SHP77 treated with DMSO at 0.1 percent for 48 hours (cell line): Measurements from ENCODE around the gene UGGT2.
"Not testable (repeated sequence)": the region's sequence is repeated elsewhere in the genome, so short reads cannot be mapped to it uniquely, and the experiment has no call there.

Experiments used
- DNase-seq: peaks from one replicate; lab custom pipeline; 2025; lab: John Stamatoyannopoulos, UW

The UGGT2 gene

DNA sequence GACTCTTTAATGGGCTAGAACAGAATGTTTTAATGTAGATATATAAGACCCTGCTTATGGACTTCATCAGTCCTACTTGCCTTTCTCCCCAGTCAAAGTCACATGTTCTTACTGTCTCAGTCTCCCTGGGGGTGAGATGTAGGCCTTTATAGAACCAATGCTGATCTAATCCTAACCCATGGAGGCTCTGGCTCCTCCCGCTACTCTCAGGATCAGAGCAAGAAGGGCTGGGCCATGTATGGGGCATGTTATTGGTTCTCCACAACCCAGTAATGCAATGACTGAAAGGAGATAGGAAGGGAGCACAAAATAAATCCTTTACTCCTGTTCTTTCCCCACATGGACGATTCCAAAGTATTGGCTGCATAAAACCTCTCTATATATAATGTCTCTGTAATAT, 82.3 kb downstream of the UGGT2 start:
- DNase-seq: no peak

DNA sequence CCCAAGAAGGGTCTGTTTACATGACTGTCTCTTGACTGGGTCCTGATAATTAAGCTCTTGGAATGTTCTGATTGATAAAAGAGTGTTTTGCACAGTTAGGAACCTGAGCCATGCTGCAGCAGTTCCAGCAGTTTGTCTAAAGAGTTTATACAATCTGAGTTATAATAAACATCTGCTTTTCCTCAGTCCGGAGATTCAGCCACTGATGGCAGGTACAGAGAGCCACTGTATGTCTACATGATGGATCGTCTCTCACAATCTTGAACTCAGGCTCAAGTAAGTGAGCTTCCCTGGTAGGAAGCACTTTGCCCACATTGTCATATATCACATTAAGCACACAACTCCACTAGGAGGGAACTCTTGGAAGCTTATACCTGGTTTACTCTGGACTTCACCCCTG, 84.3 kb downstream of the UGGT2 start:
- no peak for DNase-seq

DNA sequence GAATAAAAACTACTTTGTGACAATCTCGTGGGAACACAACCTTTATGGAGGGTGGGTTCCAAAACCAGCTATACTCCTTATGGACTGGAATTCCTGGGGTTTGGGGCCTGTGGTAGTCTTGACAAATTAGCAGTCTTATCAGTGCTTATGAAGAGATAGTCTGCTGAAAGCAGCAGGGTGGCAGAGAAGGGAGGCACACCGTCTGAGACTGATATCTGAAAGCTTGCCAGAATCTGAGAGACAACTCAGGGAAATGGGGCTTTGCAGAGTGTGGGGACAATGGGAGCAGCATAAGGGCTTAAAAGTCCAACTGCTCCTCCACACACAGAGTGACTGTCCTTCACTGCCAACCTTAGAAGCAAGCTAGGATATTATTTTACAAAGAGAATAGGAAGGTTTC, 95.9 kb downstream of the UGGT2 start:
- DNase-seq: no peak

DNA sequence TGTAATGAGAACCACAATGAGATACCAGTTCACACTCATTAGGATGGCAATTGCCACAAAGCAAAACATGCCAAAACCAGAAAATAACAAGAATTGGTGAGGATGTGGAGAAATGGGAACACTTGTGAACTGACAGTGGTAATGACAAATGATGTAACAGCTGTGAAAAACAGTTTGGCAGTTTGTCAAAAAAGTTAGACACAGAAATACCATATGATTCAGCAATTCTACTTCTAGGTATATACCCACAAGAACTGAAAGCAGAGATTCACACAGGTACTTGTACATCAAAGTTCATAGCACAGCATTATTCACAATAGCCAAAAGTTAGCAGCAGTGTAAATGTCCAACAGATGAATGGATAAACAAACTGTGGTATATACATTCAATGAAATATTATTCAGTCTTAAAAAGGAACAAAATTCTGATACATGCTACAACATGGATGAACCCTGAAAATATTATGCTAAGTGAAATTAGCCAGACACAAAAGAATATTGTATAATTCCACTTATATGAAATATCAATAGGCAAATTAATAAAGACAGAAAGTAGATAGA, 96.5 kb downstream of the UGGT2 start:
- DNase-seq: no peak

DNA sequence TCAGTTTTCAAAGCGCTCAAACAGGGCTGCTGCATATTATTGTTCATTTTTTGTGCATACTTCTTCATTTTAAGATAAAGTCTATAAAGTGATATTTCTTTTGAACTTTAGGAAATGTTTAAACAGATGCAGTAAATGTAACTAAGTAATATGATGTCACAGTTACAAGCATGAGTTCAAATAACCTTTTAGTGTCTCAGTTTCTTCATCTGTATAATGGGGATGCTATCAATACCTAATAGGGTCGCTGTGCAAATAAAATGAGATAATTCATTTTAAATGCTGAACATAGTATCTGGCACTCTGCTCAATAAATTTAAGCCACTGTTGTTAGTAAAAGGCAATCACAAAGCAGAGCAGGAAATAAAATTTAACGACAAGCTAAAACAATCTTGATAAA, 97.5 kb downstream of the UGGT2 start:
- DNase-seq: no peak

DNA sequence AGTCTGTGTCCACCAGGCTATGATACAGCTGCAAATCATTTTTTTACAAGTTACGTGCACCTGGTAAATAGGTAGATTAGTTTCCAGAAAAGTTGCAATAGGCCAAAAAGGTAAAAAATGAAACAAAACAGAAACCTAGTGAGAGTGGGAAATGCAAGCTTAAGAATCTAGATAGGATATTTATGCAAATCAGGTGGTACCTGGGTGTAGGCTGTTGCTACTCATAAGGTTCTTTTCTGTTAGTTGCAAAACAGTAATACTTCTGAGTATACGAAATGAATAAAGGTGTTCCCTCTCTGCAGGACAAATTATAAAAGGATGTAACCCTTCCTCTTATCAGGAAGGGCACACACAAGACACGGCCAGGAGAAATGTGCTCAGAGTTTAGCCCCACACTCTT, 97.9 kb downstream of the UGGT2 start:
- no peak for DNase-seq

DNA sequence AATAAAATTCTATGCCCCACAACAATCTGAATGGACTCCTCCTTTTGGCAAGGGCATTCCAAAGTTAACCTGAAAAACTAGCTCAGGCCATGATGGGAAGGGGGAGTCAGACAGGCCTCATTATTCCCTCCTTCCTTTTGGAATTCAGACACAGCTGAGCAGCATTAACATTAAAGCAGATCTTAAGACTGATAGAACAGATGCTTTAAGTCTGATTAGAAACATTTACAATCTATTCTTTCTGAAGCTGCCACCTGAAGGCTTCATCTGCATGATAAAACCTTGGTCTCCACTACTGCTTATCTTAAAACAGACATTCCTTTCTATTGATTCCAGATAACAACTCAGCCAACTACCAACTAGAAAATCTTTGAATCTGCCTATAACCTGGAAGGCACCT, 98.9 kb downstream of the UGGT2 start:
- DNase-seq: no peak

DNA sequence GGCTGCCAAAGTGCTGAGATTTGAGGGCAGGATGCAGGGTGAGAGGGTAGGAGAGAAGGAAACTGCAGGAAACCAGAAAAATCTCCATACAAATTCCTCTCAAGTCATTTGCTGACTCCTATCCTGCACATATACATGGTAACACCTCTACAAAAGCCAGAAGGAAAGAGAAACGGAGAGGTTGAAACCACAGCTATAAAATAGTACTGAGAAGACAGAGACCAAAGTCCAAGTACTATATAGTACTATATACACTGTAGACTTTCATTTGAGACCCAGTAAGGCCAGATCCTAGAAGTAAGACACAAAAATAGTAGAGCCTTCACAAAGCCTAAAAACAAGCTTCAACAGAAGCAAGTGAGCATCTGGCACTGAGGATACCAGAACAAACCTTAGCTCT, 103.1 kb downstream of the UGGT2 start:
- no peak for DNase-seq

DNA sequence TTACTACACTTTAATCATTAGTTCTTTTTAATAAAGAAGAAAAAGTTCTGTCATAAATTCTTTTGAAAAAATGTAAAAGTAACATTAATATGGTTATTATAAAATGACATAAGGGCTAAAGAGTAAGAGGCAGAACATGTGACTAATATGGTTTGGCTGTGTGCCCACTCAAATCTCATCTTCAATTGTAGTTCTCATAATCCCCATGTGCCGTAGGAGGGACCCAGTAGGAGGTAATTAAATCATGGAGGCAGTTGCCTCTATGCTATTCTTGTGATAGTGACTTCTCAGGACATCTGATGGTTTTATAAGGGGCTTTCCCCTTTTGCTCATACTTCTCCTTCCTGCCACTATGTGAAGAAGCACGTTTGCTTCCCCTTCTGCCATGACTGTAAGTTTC, 104.5 kb downstream of the UGGT2 start:
- no peak for DNase-seq

DNA sequence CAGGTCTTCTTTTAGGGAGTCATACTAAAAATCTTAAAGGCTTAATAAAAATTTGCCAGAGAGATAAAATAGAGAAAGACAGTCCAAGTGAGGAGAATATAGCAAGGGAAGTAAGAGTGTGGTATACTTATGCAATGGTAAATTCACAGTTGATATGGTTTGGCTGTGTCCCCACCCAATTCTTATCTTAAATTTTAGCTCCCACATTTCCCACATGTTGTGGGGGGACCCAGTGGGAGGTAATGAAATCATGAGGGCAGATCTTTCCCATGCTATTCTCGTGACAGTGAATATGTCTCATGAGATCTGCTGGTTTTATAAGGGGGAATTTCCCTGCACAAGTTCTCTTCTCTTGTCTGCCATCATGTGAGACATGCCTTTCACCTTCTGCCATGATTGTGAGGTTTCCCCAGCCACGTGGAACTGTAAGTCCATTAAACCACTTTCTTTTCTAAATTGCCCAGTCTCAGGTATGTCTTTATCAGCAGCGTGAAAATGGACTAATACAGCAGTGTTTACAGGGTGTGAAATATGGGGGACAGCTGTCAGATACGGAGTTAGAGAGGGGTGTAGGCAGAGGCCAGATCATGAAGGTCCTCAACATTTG, 115.4 kb downstream of the UGGT2 start:
- DNase-seq: no peak

DNA sequence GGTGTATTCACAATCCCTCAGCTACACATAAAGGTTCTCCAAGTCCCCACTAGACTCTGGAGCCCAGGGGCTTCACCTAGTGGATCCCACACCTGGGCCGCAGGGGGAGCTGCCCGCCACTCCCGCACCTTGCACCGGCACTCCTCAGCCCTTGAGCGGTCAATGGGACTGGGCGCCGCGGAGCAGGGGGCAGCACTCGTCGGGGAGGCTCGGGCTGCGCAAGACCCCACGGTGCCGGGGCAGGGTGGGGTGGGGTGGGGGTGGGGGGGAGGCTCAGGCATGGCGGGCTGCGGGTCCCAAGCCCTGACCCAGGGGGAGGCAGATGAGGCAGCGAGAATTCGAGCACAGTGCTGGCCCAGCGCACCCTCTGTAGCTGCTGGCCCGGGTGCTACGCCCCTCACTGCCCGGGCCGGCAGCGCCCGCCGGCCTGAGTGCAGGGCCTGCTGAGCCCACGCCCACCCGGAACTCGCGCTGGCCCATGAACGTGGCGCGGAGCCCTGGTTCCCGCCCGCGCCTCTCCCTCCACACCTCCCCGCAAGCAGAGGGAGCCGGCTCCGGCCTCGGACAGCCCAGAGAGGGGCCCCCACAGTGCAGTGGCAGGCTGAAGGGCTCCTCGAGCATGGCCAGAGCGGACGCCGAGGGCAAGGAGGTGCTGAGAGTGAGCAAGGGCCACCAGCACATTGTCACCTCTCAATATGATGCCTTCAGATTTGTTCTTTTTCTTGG, 121.7 kb downstream of the UGGT2 start:
- DNase-seq: no peak

DNA sequence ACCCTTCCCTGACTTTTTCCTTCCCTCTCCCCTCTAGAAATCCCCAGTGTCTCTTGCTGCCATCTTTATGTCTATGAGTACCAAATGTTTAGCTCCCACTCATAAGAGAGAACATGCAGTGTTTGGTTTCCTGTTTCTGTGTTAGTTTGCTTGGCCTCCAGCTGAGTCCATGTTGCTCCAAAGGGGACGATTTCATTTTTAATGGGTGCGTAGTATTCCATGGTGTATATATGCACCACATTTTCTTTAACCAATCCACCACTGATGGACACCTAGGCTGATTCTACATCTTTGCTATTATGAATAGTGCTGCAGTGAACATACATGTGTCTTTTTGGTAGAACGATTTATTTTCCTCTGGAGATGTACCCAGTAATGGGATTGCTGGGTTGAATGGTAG, 123.8 kb downstream of the UGGT2 start:
- no peak for DNase-seq

DNA sequence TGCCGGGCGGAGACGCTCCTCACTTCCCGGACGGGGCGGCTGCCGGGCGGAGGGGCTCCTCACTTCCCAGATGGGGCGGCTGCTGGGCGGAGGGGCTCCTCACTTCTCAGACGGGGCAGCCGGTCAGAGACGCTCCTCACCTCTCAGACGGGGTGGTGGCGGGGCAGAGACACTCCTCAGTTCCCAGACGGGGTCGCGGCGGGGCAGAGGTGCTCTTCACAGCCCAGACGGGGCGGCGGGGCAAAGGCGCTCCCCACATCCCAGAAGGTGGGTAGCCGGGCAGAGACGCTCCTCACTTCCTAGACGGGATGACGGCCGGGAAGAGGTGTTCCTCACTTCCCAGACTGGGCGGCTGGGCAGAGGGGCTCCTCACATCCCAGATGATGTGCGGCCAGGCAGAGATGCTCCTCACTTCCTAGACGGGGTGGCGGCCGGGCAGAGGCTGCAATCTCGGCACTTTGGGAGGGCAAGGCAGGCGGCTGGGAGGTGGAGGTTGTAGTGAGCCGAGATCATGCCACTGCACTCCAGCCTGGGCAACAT, 124.8 kb downstream of the UGGT2 start:
- not testable (repeated sequence) for DNase-seq

DNA sequence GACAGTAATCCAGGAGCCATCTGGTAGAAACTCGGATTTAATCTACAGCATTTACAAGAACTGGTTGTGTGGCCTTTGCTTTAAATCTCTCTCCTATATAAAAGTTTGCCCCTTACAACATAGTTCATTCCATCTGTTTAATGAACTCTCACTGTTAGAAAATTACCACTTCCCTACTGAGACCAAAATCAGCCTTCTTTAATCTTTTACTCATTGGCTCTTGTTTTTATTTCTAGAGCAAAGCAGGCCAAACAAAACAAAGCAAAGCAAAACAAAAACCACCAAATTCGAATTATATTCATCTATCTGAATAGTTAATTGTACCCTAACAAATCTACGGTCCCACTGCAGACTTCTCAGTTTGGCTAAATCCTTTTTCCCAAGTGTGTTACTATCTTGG, 127.0 kb downstream of the UGGT2 start:
- DNase-seq: no peak

DNA sequence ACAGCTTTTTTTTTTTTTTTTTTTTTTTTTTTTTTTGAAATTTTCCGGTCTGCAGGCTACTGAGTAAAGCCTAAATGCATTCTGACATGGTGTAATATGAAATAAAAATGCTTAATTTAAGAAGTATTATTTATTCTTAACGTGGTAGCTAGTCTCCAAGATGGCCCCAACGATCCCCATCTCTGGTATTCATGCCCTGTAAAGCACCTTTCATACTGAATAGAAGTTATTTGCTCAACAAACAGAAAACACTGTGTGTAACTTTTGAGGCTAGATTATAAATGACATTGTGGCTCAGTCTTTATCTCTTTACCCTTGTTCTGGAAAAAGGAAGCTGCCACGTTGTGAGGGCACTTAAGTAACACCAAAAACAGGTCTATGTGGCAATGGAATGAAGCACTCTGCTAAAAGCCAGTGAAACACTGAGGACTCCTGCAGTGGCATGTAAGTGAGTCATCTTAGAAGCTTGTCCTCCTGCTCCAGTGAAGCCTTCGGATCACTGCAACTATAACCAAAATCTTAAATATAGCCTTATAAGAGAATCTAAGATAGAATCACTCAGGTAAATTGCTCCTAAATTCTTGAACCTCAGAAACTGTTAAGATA, 128.7 kb downstream of the UGGT2 start:
- no peak for DNase-seq

DNA sequence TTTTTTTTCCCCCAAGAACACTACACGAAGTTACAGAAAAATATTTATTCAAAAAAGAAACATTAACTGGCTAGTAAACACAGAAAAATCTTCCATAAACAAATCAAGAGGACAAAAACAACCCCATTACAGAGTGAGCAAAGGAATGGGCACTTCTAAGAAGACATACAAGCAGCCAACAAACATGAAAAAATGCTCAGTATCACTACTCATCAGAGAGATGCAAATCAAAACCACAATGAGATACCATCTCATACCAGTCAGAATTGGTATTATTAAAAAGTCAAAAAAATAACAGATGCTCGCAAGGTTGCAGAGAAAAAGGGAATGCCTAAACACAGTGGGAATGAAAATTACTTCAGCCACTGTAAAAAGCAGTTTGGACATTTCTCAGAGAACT, 131.7 kb downstream of the UGGT2 start:
- DNase-seq: no peak

DNA sequence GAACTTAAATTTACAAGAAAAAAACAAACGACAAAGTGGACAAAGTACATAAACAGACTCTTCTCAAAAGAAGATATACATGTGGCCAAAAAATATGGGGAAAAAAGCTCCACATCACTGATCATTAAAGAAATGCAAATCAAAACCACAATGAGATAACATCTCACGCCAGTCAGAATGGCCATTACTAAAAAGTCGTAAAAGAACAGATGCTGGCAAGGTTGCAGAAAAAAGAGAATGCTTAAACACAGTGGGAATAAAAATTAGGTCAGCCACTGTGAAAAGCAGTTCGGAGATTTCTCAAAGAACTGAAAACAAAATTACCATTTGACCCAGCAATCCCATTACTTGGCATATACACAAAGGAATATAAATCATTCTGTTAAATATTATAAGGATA, 132.7 kb downstream of the UGGT2 start:
- DNase-seq: no peak

DNA sequence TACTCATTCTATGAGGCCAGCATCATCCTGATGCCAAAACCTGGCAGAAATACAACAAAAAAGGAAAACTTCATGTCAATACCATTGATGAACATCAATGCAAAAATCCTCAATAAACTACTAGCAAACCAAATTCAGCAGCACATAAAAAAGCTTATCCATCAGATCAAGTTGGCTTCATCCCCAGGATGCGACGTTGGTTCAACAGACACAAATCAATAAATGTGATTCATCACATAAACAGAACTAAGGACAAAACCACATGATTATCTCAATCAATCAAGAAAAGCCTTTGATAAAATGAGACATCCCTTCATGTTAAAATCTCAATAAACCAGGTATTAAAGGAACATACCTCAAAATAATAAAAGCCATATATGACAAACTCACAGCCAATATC, 134.3 kb downstream of the UGGT2 start:
- DNase-seq: no peak

DNA sequence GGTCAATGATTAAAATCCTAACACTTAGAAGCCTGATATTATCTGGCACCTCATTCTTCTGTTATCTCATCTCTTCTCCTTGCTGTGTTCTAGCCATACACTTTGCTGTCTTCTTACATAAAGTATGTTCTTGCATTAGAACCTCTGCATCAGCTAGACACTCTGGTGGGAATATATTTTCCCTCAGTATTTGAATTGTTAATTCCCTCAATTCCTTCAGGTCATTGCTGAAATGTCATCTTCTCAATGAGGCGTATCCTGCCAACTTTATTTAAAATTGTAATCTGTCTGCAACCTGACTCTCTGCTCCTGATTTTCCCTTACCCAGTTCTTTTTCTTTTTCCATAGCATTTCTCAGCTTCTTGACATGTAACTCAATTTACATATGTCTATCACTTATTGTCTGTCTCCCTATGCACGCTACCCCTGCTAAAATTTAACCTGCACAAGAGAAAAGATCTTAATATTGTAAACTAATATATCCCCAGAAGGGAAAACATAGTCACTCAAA, 138.2 kb downstream of the UGGT2 start:
- DNase-seq: no peak

DNA sequence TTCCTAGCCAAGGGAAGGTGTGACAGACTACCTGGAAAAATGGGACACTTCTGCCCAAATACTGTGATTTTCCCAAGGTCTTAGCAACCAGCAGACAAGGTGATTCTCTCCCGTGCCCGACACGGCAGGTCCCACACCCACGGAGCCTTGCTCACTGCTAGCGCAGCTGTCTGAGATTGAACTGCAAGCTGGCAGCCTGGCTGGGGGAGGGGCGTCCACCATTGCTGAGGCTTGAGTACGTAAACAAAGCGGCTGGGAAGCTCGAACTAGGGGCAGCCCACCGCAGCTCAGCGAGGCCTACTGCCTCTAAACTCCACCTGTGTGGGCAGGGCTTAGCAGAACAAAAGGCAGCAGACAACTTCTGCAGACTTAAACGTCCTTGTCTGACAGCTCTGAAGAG, 146.2 kb downstream of the UGGT2 start:
- DNase-seq: no peak

DNA sequence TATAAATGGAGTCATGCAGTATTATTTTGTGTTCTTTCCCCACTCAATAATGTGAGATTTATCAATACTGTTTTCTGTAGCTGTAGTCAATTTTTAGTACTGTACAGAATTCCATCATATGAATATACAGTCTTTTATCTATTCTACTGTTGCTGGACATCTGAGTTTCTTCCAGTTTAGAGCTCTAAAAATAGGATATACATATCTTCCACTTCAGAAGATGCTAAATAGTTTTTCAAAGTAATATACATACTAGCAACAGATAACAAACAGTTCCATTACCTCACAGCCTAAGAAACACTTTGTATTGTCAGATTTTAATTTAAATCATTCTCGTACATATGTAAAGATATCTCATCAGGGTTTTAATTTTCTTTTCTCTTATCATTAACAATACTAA, 149.6 kb downstream of the UGGT2 start:
- no peak for DNase-seq

DNA sequence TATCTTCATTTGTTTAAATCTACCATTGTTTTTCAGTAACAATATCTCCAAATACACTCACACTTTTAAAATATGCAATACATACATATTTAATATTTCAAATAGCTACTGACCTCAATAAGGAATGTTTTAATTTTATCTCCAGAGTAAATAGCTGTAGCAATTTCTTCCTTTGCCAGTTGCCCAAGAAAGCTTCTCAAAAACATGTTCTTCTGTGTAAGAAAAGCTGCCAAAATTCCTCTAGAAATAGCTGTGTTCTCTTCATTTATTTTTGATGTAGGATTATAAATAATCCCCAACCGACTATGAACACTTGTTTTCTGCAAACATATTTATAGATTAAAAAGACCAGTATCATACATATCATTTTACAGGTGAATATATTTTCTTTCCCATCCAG, 150.5 kb downstream of the UGGT2 start:
- no peak for DNase-seq

DNA sequence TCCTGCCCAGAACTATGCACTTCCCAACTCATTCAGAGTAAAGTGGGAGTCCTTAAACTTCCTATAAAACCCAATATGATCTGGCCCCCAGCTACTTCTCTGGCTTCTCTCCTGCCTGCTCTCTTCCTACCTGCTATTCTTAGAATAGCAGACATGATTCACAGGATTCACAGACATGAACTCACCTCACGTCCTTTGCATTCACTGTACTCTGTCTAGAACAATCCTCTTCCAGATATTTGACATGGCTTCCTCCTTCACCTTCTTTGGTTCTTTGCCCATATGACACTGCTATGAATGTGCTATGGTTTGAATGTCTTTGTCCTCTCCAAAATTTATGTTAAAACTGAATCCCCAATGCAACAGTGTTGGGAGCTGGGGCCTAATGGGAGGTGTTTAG, 154.9 kb downstream of the UGGT2 start:
- DNase-seq: no peak
